ENCODE data around the gene IGSF3.

DNA sequence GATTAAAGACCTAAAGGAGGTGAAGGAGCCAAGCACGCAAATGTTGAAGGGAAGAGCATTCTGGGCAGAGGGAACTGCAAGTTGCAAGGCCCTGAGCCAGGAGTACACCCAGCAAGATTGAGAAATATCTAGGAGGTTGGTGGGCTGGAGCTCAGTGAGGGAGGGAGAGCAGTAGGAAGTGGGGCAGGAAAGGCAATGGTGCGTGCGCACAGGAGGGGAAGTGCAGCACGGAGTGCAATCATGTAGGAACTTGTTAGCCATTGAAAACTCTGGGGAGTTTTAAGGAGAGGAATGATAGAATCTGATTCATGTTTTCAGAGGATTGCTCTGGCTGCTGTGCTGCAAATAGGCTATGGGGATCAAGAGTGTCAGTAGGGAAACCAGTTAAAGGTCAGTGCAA lies 13.2 kb upstream of the IGSF3 start:
- TF ChIP-seq, protein P1, sequence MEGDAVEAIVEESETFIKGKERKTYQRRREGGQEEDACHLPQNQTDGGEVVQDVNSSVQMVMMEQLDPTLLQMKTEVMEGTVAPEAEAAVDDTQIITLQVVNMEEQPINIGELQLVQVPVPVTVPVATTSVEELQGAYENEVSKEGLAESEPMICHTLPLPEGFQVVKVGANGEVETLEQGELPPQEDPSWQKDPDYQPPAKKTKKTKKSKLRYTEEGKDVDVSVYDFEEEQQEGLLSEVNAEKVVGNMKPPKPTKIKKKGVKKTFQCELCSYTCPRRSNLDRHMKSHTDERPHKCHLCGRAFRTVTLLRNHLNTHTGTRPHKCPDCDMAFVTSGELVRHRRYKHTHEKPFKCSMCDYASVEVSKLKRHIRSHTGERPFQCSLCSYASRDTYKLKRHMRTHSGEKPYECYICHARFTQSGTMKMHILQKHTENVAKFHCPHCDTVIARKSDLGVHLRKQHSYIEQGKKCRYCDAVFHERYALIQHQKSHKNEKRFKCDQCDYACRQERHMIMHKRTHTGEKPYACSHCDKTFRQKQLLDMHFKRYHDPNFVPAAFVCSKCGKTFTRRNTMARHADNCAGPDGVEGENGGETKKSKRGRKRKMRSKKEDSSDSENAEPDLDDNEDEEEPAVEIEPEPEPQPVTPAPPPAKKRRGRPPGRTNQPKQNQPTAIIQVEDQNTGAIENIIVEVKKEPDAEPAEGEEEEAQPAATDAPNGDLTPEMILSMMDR (IDR thresholded peaks at IDR 0.05), result no peak
- no peak for TF ChIP-seq POLR2AphosphoS5 (IDR thresholded peaks at IDR 0.05)
- no peak for TF ChIP-seq EP300 (IDR thresholded peaks at IDR 0.05)

Measured in suprapubic skin (tissue), 4 donors.